Pulmonary artery endothelial cell (primary cell): ENCODE results near the gene AP5Z1. TPM values are rescaled to one million over a fixed set of nuclear protein-coding genes. Genes with fewer than 3 reads are reported as not detected.

Source experiments
- DNase-seq: peaks from one replicate; pipeline ENCODE4 v3.0.0-alpha.2; 2011; ENCODE audit warnings: low read depth, low spot score
- total RNA-seq: library from RNA; depleted of rRNA; stranded (reverse); fragments of >200 nt; gene quantifications from 2 replicates; pipeline ENCODE4 v1.2.3, GENCODE V29; 2014

The AP5Z1 gene
- total RNA-seq, 1 donor from 2014 or later = 24.9 TPM

- DNase-seq = no peak
Measured at GRCh38 chr7:4765776-4766490, 9.5 kb upstream of the AP5Z1 start.

GRCh38 chr7:4766666-4767519, 8.5 kb upstream of the AP5Z1 start:
- DNase-seq = no peak

- DNase-seq = no peak
Measured at GRCh38 chr7:4768597-4769569, 6.5 kb upstream of the AP5Z1 start.

- no peak for DNase-seq
Measured at GRCh38 chr7:4769761-4770160, 5.7 kb upstream of the AP5Z1 start.

GRCh38 chr7:4770886-4771285, 4.5 kb upstream of the AP5Z1 start:
- DNase-seq = no peak

- no peak for DNase-seq
Measured at GRCh38 chr7:4771737-4772136, 3.7 kb upstream of the AP5Z1 start.

GRCh38 chr7:4772306-4772705, 3.1 kb upstream of the AP5Z1 start:
- DNase-seq = no peak

- DNase-seq = no peak
Measured at GRCh38 chr7:4774007-4774406, 1.4 kb upstream of the AP5Z1 start.

GRCh38 chr7:4774658-4775249, 669 bp upstream of the AP5Z1 start:
- no peak for DNase-seq

- no peak for DNase-seq
Measured at GRCh38 chr7:4775848-4776623, 613 bp downstream of the AP5Z1 start.

GRCh38 chr7:4779118-4779517, 3.7 kb downstream of the AP5Z1 start:
- no peak for DNase-seq

- DNase-seq = no peak
Measured at GRCh38 chr7:4781366-4782069, 6.1 kb downstream of the AP5Z1 start.

GRCh38 chr7:4782333-4783291, 7.2 kb downstream of the AP5Z1 start:
- DNase-seq = no peak

GRCh38 chr7:4783292-4783652, 7.8 kb downstream of the AP5Z1 start:
- DNase-seq = no peak

- DNase-seq = no peak
Measured at GRCh38 chr7:4783762-4784351, 8.4 kb downstream of the AP5Z1 start.

- no peak for DNase-seq
Measured at GRCh38 chr7:4784799-4785198, 9.4 kb downstream of the AP5Z1 start.

- no peak for DNase-seq
Measured at GRCh38 chr7:4785371-4785770, 9.9 kb downstream of the AP5Z1 start.

GRCh38 chr7:4786015-4786414, 10.6 kb downstream of the AP5Z1 start:
- DNase-seq = no peak
